ENCODE measurements around the gene COPG2. TPM values are rescaled to one million over a fixed set of nuclear protein-coding genes. Genes with fewer than 3 reads are reported as not detected.
"Not testable (repeated sequence)": the region's sequence is repeated elsewhere in the genome, so short reads cannot be mapped to it uniquely, and the experiment has no call there.

Gene COPG2
- total and polyA plus RNA-seq, 2 of the 13 experiments (the other 11 are each of a cell fraction or from before 2014, with no cell fraction given): 14.1 to 17.7 TPM

DNA sequence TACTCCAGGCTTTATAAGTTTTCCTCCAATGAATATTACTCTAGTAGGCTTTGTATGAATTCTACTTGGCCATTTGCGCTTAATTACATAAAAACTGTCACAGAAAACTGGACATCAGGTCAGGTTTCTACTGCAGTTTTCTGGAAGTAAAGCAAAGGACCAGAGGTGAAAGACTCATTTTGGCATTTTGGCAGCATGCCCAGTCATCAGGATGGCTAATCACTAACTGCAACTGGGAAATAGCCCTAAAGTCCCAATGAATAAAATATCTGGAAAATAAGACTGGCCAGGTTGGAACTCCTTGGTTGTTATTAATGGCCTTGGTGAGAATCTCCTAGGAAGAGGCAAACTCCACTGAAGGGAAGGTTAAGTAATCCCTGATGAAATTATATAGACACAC is 75.5 kb downstream of the COPG2 start:
- no peak overlapping the region for H3K4me2 ChIP-seq (ENCODE audit: low read depth, low read length)
- H3K27me3 ChIP-seq (ENCODE audit: control insufficient read depth in 1 of 2, insufficient read depth in 2 of 2, low read length in 2 of 2): no peaks in the 10 kb centered on the region
- H4K20me1 ChIP-seq (ENCODE audit: insufficient read depth, low read length): no peaks in the 10 kb centered on the region
- POLR2A ChIA-PET: no interaction called here
- H3K4me1 ChIP-seq (ENCODE audit: insufficient read depth, low read length): no peaks in the 10 kb centered on the region
- H3K4me3 ChIP-seq (replicated peaks in 1 of 3; ENCODE audit: insufficient read depth in 1 of 3, low read depth in 2 of 3, low read length in 3 of 3): no peak overlapping the region
- H3K79me2 ChIP-seq (ENCODE audit: insufficient read depth, low read length): no peaks in the 10 kb centered on the region
- TF ChIP-seq ZNF761 (CRISPR knock-in tag; conservative IDR thresholded peaks at IDR 0.05) (no peak), ZNF674 (CRISPR knock-in tag; IDR thresholded peaks at IDR 0.05; ENCODE audit: low read depth) (no peak), TGIF2 (CRISPR knock-in tag; IDR thresholded peaks at IDR 0.05) (no peak), SP1 (IDR thresholded peaks at IDR 0.05) (no peak), SP1 (CRISPR knock-in tag; IDR thresholded peaks at IDR 0.05) (no peak), PRMT3 (CRISPR knock-in tag; IDR thresholded peaks at IDR 0.05; ENCODE audit: borderline replicate concordance, low read depth) (no peak), ZFY (CRISPR knock-in tag; IDR thresholded peaks at IDR 0.05) (no peak), KLF11 (CRISPR knock-in tag; IDR thresholded peaks at IDR 0.05) (no peak), SRSF4 (IDR thresholded peaks at IDR 0.05; ENCODE audit: low read depth, low read length, poor library complexity, severe bottlenecking) (no peak), KAT7 (CRISPR knock-in tag; IDR thresholded peaks at IDR 0.05; ENCODE audit: borderline replicate concordance) (no peak), GTF2F1 (IDR thresholded peaks at IDR 0.05; ENCODE audit: low read length) (no peak)
- TF ChIP-seq, protein P1, sequence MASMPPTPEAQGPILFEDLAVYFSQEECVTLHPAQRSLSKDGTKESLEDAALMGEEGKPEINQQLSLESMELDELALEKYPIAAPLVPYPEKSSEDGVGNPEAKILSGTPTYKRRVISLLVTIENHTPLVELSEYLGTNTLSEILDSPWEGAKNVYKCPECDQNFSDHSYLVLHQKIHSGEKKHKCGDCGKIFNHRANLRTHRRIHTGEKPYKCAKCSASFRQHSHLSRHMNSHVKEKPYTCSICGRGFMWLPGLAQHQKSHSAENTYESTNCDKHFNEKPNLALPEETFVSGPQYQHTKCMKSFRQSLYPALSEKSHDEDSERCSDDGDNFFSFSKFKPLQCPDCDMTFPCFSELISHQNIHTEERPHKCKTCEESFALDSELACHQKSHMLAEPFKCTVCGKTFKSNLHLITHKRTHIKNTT (CRISPR knock-in tag; IDR thresholded peaks at IDR 0.05): no peak
- TF ChIP-seq, protein P2, sequence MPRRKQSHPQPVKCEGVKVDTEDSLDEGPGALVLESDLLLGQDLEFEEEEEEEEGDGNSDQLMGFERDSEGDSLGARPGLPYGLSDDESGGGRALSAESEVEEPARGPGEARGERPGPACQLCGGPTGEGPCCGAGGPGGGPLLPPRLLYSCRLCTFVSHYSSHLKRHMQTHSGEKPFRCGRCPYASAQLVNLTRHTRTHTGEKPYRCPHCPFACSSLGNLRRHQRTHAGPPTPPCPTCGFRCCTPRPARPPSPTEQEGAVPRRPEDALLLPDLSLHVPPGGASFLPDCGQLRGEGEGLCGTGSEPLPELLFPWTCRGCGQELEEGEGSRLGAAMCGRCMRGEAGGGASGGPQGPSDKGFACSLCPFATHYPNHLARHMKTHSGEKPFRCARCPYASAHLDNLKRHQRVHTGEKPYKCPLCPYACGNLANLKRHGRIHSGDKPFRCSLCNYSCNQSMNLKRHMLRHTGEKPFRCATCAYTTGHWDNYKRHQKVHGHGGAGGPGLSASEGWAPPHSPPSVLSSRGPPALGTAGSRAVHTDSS (CRISPR knock-in tag; conservative IDR thresholded peaks at IDR 0.05): no peak
- H3K27ac ChIP-seq (ENCODE audit: extremely low read length, insufficient read depth, low read length): no peak overlapping the region
- BruUV-seq (replicated peaks): no TSS peak
- WGBS (ENCODE audit: low lambda C conversion rate): 100% methylated on average over 1 of the region's 1 CpG
- H3K9me3 ChIP-seq (ENCODE audit: low read length): no peaks in the 10 kb centered on the region
- ATAC-seq: no peak
- no peak overlapping the region for H3K9ac ChIP-seq (ENCODE audit: insufficient read depth, low read depth, low read length)
- H3K36me3 ChIP-seq (replicated peaks in 1 of 2; ENCODE audit: control insufficient read depth in 1 of 2, insufficient read depth in 2 of 2, low read length in 2 of 2): no peaks in the 10 kb centered on the region
- in situ Hi-C loops (cut with HindIII; ENCODE audit: extremely low pct_ligation_motif_present, low pct_unique_long_range_greater_than_20kb): no loop called here
- no peak overlapping the region for H2AFZ ChIP-seq (ENCODE audit: low read length)
- DNase-seq (ENCODE audit: low spot score): no peak
- FAIRE-seq: no peak
- CTCF ChIA-PET (ENCODE audit: low intra/inter-chr PET ratio, low total read pairs): no interaction called here
- intact Hi-C loops (cut with micrococcal nuclease; ENCODE audit: unreplicated experiment): no loop called here

DNA sequence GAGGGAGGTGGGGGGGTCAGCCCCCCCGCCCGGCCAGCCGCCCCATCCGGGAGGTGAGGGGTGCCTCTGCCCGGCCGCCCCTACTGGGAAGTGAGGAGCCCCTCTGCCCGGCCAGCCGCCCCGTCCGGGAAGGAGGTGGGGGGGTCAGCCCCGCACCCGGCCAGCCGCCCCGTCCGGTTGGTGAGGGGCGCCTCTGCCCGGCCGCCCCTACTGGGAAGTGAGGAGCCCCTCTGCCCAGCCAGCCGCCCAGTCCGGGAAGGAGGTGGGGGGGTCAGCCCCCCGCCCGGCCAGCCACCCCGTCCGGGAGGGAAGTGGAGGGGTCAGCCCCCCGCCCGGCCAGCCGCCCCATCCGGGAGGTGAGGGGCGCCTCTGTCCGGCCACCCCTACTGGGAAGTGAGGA is 77.1 kb downstream of the COPG2 start:
- BruUV-seq (replicated peaks); H2AFZ ChIP-seq (ENCODE audit: low read length); FAIRE-seq; H3K36me3 ChIP-seq (replicated peaks in 1 of 2; ENCODE audit: control insufficient read depth in 1 of 2, insufficient read depth in 2 of 2, low read length in 2 of 2); POLR2A ChIA-PET; H3K9me3 ChIP-seq (ENCODE audit: low read length); H4K20me1 ChIP-seq (ENCODE audit: insufficient read depth, low read length); ATAC-seq; DNase-seq (ENCODE audit: low spot score); H3K4me1 ChIP-seq (ENCODE audit: insufficient read depth, low read length); H3K27me3 ChIP-seq (ENCODE audit: control insufficient read depth in 1 of 2, insufficient read depth in 2 of 2, low read length in 2 of 2); intact Hi-C loops (cut with micrococcal nuclease; ENCODE audit: unreplicated experiment); H3K4me2 ChIP-seq (ENCODE audit: low read depth, low read length); in situ Hi-C loops (cut with HindIII; ENCODE audit: extremely low pct_ligation_motif_present, low pct_unique_long_range_greater_than_20kb); H3K9ac ChIP-seq (ENCODE audit: insufficient read depth, low read depth, low read length); H3K27ac ChIP-seq (ENCODE audit: extremely low read length, insufficient read depth, low read length); CTCF ChIA-PET (ENCODE audit: low intra/inter-chr PET ratio, low total read pairs); H3K4me3 ChIP-seq (replicated peaks in 1 of 3; ENCODE audit: insufficient read depth in 1 of 3, low read depth in 2 of 3, low read length in 3 of 3); H3K79me2 ChIP-seq (ENCODE audit: insufficient read depth, low read length): not testable (repeated sequence)
- WGBS (ENCODE audit: low lambda C conversion rate): no CpG with 5 or more reads among the region's 30 CpGs

DNA sequence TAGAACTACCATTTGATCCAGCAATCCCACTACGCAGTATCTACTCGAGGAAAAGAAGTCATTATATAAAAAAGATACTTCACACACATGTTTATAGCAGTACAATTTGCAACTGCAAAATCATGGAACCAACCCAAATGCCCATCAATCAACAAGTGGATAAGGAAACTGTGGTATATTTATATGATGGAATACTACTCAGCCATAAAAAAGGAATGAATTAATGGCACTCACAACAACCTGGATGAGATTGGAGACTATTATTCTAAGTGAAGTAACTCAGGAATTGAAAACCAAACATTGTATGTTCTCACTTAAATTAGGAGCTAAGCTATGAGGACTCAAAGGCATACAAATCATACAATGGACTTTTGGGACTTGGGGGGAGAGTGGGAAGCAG is 82.6 kb downstream of the COPG2 start:
- H3K4me2 ChIP-seq (ENCODE audit: low read depth, low read length); POLR2A ChIA-PET; H3K27ac ChIP-seq (ENCODE audit: extremely low read length, insufficient read depth, low read length); H3K4me1 ChIP-seq (ENCODE audit: insufficient read depth, low read length); H3K27me3 ChIP-seq (ENCODE audit: control insufficient read depth in 1 of 2, insufficient read depth in 2 of 2, low read length in 2 of 2); CTCF ChIA-PET (ENCODE audit: low intra/inter-chr PET ratio, low total read pairs); in situ Hi-C loops (cut with HindIII; ENCODE audit: extremely low pct_ligation_motif_present, low pct_unique_long_range_greater_than_20kb); H3K36me3 ChIP-seq (replicated peaks in 1 of 2; ENCODE audit: control insufficient read depth in 1 of 2, insufficient read depth in 2 of 2, low read length in 2 of 2); ATAC-seq; BruUV-seq (replicated peaks); intact Hi-C loops (cut with micrococcal nuclease; ENCODE audit: unreplicated experiment); H4K20me1 ChIP-seq (ENCODE audit: insufficient read depth, low read length); H3K9ac ChIP-seq (ENCODE audit: insufficient read depth, low read depth, low read length); H3K79me2 ChIP-seq (ENCODE audit: insufficient read depth, low read length); H2AFZ ChIP-seq (ENCODE audit: low read length); DNase-seq (ENCODE audit: low spot score); FAIRE-seq; H3K9me3 ChIP-seq (ENCODE audit: low read length); H3K4me3 ChIP-seq (replicated peaks in 1 of 3; ENCODE audit: insufficient read depth in 1 of 3, low read depth in 2 of 3, low read length in 3 of 3): not testable (repeated sequence)
- 88% methylated on average over 2 of the region's 2 CpGs for WGBS (ENCODE audit: low lambda C conversion rate)
